SKM-1 (cell line): ENCODE data around the gene KDM1B.
"Not testable (repeated sequence)": the region's sequence is repeated elsewhere in the genome, so short reads cannot be mapped to it uniquely, and the experiment has no call there.

Experiments used
- DNase-seq: peaks from one replicate; lab custom pipeline; 2025; ENCODE audit not compliant: unreplicated experiment; lab: John Stamatoyannopoulos, UW

Gene KDM1B

DNA sequence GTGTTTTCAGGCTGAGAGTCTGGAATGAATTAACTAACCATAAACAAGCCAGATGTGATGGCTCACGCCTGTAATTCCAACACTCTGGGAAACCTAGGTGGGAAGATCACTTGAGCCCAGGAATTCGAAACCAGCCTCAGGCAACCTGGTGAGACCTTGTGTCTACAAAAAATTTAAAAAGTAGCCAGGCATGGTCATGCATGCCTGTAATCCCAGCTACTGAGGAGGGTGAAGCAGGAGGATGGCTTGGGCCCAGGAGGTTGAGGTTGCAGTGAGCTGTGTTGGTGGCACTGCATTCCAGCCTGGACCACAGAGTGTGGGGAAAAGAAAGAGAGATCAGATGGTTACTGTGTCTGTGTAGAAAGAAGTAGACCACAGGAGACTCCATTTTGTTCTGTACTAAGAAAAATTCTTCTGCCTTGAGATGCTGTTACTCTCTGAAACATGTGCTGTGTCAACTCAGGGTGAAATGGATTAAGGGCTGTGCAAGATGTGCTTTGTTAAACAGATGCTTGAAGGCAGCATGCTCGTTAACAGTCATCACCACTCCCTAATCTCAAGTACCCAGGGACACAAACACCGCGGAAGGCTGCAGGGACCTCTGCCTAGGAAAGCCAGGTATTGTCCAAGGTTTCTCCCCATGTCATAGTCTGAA lies 71.4 kb downstream of the KDM1B start:
- DNase-seq = not testable (repeated sequence)

DNA sequence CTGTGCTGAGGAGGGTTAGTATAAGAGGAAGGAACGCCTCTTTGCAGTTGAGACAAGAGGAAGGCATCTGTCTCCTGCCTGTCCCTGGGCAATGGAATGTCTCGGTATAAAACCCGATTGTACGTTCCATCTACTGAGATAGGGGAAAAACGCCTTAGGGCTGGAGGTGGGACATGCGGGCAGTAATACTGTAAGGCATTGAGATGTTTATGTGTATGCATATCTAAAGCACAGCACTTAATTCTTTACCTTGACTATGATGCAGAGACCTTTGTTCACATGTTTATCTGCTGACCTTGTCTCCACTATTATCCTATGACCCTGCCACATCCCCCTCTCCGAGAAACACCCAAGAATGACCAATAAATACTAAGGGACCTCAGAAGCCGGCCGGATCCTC lies 71.9 kb downstream of the KDM1B start:
- DNase-seq = not testable (repeated sequence)

DNA sequence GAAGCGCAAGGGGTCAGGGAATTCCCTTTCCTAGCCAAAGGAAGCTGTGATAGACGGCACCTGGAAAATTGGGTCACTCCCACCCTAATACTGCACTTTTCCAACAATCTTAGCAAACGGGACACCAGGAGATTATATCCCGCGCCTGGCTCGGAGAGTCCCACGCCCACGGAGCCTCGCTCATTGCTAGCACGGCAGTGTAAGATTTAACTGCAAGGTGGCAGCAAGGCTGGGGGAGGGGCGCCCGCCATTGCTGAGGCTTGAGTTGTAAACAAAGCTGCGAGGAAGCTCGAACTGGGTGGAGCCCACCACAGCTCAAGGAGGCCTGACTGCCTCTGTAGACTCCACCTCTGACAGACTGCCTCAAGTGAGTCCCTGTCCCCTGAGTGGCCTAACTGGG lies 73.4 kb downstream of the KDM1B start:
- not testable (repeated sequence) for DNase-seq

DNA sequence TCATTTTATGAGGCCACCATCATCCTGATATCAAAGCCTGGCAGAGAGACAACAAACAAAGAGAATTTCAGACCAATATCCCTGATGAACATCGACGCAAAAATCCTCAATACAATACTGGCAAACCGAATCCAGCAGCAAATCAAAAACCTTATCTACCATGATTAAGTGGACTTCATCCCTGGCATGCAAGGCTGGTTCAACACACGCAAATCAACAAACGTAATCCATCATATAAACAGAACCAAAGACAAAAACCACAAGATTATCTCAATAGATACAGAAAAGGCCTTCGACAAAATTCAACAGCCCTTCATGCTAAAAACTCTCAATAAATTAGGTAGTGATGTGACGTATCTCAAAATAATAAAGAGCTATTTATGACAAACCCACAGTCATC lies 76.6 kb downstream of the KDM1B start:
- DNase-seq = not testable (repeated sequence)

DNA sequence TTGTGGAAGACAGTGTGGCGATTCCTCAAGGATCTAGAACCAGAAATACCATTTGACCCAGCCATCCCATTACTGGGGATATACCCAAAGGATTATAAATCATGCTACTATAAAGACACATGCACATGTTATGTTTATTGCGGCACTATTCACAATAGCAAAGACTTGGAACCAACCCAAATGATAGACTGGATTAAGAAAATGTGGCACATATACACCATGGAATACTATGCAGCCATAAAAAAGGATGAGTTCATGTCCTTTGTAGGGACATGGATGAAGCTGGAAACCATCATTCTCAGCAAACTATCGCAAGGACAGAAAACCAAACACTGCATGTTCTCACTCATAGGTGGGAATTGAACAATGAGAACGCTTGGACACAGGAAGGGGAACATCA lies 78.5 kb downstream of the KDM1B start:
- not testable (repeated sequence) for DNase-seq

DNA sequence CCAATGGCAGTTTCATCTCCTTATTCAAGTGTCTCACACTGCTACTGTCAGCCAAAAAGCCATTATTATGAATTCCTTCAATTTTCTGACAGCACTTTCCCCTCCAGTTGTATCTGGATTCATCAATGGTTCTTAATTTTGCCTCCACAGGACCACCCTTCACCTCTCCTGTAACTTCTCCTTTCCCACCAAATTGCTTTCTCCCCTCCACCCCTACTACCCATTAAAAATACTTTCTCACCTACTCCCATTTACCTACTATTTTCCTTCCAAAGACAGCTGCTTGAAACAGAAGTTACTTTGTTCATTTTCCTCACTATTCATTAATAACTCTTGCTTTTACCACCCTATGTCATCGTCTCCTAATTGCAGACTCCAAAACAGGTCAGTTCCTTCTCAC lies 79.3 kb downstream of the KDM1B start:
- DNase-seq = no peak

DNA sequence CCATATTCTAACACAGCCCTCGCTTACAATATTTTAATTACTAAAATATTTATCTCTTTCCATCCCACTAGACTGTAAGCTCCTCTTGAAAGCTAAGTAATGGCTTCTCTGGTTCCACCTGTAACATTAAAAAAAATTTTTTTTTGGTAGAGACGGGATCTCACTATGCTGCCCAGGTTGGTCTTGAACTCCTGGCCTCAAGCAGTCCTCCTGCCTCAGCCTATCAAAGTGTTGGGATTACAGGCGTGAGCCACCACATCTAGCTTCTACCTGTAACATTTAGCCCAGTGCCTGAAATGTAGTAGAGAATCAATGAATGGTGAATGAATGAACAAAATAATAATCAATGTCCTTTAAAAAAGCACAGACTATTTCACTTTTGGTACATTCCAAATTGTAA lies 80.3 kb downstream of the KDM1B start:
- no peak for DNase-seq

DNA sequence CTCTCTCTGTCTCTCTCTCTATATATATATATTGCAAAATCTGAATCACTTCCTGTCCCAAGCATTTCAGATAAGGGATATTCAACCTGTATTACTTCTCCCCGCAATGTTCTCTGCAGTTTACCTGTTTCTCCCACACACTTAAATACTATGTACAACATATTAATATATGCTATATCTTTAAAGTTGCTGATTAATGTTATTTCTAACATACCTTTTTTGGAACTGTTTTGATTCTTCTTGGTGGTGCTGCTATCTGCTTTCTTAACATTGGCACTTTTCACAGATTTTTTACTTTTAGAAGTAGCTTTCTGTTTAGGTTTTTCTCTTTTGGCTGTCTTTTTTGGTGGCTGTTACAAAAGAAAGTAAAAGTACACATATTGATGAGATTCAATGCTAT lies 81.9 kb downstream of the KDM1B start:
- DNase-seq = no peak

DNA sequence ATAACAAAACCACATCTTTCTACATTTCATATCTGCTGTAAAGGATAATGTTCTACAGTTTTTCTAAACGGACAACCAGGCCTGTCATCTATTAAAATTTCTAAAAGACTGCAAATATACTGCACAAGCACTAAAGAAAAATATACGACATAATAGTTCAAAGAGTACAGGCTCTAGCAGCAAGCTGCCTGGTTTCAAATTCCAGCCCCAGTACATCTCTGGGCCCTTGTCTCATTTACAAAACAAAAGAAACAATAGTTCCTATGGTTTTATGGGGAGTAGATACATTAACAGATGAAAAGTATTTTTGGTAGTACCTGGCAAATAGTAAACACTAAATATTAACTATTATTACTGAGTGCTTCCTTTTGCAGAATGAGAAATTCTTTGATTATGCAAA lies 85.0 kb downstream of the KDM1B start:
- no peak for DNase-seq

DNA sequence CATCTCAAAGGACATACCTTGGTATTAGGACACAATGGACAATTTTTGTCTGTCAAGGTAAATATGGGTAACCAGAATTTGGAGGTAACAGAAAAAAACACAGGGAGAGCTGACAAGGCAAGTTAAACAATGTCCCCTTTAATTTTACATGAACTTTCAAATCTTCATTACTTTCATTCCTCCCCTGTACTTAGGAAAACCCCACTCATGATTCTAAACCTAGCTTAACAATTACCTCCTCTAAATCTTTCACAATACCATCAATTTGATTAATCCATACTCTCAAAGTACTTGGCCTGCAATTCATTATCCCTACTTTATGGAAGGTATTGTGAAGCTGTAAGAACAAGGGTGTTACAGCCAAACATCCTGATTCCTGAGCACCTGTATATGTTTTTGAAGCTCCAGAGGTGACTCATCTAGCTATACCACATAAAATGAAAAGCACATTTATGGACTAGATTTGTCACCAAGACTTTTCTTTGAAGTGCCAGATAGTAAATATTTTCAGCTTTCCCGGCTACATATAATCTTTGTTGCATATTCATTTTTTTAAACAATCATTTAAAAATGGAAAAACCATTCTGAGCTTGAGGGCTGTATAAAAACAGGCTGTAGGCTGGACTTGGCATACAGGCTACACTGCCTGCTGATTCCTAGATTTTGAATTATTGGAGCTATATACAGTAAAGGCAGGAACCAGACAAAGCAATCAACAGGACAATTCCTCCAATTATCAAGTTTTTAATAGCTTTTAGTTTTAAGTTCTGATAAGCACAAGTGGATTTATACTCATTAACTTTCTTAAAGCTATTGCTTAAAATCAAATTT lies 86.2 kb downstream of the KDM1B start:
- DNase-seq = no peak

DNA sequence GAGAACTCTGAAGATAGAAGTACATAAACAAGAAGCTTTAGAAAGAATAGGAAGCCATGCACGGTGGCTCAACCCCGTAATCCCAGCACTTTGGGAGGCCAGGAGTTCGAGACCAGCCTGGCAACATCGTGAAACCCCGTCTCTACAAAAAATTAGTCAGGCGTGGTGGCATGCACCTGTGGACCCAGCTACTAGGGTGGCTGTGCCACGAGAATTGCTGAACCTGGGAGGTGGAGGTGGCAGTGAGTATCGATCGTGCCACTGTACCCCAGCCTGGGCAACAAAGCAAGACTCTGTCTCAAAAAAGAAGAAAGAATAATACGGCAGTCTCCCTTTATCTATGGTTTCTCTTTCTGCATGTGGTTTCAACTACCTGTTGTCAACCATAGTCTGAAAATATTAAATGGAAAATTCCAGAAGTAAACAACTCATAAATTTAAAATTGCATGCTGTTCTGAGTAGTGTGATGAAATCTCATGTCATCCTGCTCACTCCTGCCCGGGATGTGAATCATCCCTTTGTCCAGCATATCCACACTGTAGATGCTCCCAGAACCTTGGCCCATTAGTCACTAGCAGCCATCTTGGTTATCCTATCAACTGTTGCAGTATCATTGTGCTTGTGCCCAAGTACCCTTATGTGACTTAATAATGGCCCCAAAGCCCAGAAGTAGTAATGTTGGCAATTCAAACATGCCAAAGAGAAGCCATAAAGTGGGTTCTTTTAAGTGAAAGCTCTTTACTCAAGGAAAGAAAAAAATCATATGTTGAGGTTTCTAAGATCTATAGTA lies 87.0 kb downstream of the KDM1B start:
- no peak for DNase-seq

DNA sequence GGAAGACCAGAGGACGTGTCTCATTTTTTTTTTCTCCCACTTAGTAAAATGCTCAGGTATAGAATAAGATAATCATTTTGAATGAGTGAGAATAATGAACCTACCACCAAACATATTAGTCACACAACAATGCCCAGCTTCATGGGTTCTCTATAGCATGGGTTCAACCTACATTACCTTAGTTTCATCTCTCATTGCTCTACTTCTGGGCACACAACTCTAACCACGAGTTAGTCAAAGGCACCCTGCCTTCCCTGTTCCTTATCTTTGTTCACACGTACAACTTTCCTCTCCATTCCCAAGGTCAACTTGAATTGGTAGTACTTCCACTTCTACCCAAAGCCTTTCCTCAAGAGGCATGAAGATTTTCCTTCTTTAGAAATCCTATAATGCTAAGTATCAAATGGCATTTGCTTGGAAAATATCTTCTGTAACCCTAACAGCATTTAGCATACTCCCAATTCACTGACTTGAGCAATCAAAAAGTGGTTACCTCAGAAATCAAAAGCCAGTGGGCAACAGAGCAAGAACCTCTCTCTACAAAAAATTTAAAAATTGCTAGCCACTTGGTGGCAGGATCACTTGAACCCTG lies 88.2 kb downstream of the KDM1B start:
- DNase-seq = no peak

DNA sequence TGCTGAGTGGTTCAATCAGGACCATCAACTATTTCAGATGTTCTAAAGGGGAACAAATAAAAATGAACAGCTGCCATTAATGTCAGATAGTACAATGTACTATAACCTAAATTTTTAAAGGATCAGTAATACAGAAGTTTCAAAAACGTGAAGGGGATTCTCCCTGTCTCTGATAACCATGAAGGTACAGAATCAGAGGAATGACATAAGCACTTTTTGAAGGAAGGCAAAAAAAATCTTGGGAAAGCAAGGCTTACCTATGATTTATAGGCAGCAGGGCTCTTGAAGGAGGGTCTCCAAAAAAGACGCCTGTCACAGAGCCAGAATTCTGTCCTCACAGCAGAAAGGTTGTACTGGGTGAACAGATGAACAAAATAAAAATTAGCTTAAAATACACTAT lies 89.0 kb downstream of the KDM1B start:
- DNase-seq = no peak

DNA sequence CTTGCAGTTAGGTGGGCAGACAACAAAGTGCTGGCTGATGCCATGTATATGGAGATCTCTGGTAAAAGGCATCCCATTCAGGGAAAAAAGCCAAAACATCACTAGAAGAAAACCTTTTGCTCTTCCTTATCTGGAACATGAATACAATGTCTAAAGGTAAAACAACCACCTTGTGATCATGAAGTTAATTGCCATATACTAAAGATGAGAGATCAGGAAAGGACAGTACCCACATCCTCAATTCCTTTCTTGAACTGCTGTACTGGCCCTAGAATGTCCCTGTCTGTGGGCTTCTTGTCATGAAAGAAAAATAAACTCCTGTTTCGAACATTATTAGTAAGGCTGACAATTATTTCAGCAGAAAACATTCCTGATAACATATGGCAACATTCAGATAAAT lies 89.9 kb downstream of the KDM1B start:
- DNase-seq = no peak

DNA sequence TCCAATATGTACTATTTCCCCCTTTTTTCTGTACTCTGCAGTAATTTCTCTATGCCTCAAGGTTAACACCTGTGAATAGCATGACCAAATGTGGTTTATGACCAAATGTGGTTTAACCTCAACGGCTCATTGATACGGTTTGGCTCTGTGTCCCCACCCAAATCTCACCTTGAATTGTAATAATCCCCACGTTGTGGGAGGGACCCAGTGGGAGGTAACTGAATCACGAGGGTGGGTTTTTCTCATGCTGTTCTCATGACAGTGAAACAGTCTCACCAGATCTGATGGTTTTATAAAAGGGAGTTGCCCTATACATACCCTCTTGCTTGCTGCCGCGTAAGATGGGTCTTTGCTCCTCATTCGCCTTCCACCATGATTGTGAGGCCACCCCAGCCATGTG lies 90.4 kb downstream of the KDM1B start:
- DNase-seq = no peak

DNA sequence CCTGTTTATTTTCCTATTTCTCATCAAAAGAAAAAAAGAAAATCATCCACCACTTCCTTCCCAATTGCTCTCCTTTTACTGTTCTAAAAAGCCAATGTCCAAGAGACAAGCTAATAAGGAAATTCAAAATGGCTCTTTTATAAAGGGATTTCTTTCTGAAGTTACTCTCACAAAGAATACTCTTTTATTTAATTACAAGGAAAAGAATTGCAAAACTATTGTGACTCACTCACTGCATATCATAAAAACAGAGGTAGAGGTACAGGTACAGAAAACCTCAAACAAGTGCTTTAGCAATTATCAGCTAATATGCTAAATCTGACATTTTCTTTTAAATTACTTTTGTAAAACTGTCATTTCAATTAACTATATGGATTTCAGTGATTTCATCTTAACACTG lies 91.0 kb downstream of the KDM1B start:
- no peak for DNase-seq

DNA sequence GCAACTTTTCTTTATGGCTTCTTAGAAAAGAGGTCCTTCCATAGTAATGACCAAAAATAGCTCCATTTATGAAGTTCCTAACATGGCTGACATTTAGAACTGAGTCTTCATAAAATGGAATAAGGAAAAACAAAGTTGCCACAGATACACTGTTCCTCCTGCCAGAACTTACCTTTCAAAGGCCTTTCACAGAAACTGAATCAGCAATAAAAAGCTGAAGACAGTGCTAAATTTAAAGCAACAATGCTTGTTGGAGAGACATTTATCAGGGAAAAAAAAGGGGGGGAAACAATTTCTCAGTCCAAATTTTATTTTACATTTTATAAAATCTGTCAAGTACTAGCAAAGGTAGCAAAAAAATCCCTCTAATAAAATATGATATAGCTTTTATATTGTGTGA lies 91.8 kb downstream of the KDM1B start:
- DNase-seq = no peak

DNA sequence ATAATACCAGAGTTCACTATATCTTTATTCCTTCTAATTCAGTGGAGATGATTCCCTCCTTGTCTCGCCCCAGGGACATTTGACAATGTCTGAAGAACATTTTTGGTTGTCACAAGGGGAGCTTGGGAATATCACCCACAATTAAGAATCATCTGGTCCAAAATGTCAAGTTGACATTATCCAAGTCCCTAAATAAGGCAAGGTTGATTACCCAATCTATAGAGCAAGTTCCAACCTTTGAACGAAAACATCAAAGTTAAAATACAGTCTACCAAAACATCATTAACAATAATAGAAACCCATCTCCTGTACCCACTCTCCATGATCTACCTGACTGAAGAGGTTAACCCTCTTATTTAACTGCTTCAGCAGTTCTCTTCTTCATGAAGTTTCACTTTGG lies 93.5 kb downstream of the KDM1B start:
- DNase-seq = no peak

DNA sequence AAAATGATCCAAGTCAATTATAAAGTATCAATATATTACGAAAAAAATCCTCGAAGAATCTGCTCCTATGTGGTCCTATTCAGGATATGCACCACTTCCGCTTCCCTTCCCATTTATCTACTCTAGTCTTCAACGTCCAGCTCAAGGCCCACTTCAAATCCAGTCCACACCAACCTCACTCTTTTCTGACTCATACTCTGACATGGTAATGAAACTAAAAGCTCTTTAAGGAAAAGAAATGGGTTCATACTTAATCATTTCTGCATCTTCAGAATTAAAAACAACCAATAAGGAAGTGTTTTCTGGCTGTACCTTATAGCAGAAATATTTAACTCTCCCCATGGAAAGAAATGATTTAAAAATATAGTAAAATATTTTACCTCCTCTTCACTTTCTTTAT lies 94.0 kb downstream of the KDM1B start:
- DNase-seq = no peak

DNA sequence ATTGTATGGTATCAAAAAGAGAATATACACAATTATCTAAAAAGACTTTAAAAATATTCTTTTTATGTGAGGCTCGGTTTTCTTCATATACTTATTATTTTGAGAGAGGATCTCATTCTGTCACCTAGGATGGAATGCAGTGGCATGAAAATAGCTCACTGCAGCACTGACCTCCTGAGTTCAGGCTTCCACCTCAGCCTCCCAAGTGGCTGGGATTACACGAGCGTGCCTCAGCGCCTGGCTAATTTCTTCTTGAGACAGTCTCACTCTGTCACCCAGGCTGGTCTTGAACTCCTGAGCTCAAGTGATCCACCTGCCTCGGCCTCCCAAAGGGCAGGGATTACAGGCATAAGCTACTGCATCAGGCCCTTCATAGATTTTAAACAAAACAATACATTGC lies 98.4 kb downstream of the KDM1B start:
- no peak for DNase-seq

DNA sequence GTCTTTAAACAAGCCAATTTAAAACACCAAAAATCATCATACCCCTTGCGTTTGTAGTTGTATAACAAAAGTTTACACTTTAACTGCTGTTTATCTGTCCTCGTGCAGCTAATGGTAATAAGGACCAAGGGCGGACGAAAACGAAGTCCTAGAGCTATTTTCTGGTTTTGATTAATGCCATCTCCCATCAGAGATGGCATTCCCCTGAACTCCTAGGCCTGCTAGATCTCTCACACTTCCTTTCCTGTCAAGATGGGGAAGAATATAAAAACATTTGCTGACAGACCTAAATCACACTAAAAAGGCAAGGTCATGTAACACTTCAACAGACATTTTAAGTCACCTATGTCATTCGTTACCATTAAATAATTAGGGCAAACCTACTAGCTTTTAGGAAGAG lies 99.6 kb downstream of the KDM1B start:
- DNase-seq = no peak
